SK-N-MC (cell line): Measurements from ENCODE around the gene ANKDD1B.

ENCODE experiments used
- EZH2 ChIP-seq: fragments of 200-600 bp; sonication (generic); IDR thresholded peaks from one replicate; pipeline ENCODE4 v1.6.1; 2017; ENCODE audit warnings: antibody characterized with exemption
- POLR2AphosphoS5 ChIP-seq: IDR thresholded peaks from 2 replicates; pipeline ENCODE4 v1.6.1; 2012; ENCODE audit warnings: mild to moderate bottlenecking, low read depth, low read length, borderline replicate concordance

GRCh38 chr5:75659791-75660450 is 48.7 kb downstream of the ANKDD1B start:
- no peak for TF ChIP-seq POLR2AphosphoS5
- no peak for TF ChIP-seq EZH2
